ENCODE results near the gene ZNF236. TPM values are rescaled to one million over a fixed set of nuclear protein-coding genes. Genes with fewer than 3 reads are reported as not detected.

The ZNF236 gene
- total and polyA plus RNA-seq, 2 of the 13 experiments (the other 11 are each of a cell fraction or from before 2014, with no cell fraction given), result 3.0 to 7.2 TPM

DNA sequence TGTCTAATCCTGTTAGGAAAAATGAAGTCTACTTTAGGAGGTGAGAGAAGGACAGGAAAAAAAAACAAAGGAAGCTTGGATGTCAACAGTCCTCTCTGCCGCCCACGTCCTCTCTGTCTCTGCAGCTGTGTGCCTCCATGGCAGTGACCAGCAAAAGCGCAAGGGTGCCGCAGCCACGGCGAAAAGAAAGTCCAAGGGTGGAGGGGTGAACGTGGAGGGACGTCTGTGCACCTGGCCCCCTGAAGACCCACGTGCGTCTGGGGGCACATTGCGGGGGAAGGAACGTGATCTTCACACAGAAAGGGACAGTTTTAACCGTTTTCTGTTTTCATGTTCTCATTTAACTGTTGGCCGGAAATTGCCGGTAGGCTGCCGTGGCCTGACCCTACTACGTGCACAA, 157.5 kb downstream of the ZNF236 start:
- 96% methylated on average over 17 of the region's 17 CpGs for WGBS (ENCODE audit: low lambda C conversion rate)
- no peaks in the 10 kb centered on the region for H3K36me3 ChIP-seq (replicated peaks in 1 of 2; ENCODE audit: control insufficient read depth in 1 of 2, insufficient read depth in 2 of 2, low read length in 2 of 2)
- no peak overlapping the region for H3K4me3 ChIP-seq (replicated peaks in 1 of 3; ENCODE audit: insufficient read depth in 1 of 3, low read depth in 2 of 3, low read length in 3 of 3)
- H3K9me3 ChIP-seq (ENCODE audit: low read length), result no peaks in the 10 kb centered on the region
- no peaks in the 10 kb centered on the region for H3K27me3 ChIP-seq (ENCODE audit: control insufficient read depth in 1 of 2, insufficient read depth in 2 of 2, low read length in 2 of 2)
- no TSS peak for BruUV-seq (replicated peaks)
- no peak overlapping the region for H3K27ac ChIP-seq (ENCODE audit: extremely low read length, insufficient read depth, low read length)
- intact Hi-C loops (cut with micrococcal nuclease; ENCODE audit: unreplicated experiment), result no loop called here
- POLR2A ChIA-PET, result no interaction called here
- TF ChIP-seq SOX6 (IDR thresholded peaks at IDR 0.05), result no peak
- no peak for TF ChIP-seq SOX6 (CRISPR knock-in tag; IDR thresholded peaks at IDR 0.05)
- no peak for TF ChIP-seq TARDBP (CRISPR knock-in tag; IDR thresholded peaks at IDR 0.05)
- no peak for TF ChIP-seq SP5 (CRISPR knock-in tag; IDR thresholded peaks at IDR 0.05; ENCODE audit: borderline replicate concordance, low read depth)
- TF ChIP-seq RXRB (CRISPR knock-in tag; IDR thresholded peaks at IDR 0.05; ENCODE audit: borderline replicate concordance), result no peak
- TF ChIP-seq, protein P1, sequence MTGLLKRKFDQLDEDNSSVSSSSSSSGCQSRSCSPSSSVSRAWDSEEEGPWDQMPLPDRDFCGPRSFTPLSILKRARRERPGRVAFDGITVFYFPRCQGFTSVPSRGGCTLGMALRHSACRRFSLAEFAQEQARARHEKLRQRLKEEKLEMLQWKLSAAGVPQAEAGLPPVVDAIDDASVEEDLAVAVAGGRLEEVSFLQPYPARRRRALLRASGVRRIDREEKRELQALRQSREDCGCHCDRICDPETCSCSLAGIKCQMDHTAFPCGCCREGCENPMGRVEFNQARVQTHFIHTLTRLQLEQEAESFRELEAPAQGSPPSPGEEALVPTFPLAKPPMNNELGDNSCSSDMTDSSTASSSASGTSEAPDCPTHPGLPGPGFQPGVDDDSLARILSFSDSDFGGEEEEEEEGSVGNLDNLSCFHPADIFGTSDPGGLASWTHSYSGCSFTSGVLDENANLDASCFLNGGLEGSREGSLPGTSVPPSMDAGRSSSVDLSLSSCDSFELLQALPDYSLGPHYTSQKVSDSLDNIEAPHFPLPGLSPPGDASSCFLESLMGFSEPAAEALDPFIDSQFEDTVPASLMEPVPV (CRISPR knock-in tag; IDR thresholded peaks at IDR 0.05), result no peak
- no peak for TF ChIP-seq ZNF101 (CRISPR knock-in tag; IDR thresholded peaks at IDR 0.05; ENCODE audit: borderline replicate concordance, low read depth)
- TF ChIP-seq ZNF850 (CRISPR knock-in tag; conservative IDR thresholded peaks at IDR 0.05), result no peak
- no peak for TF ChIP-seq PTBP1 (IDR thresholded peaks at IDR 0.05; ENCODE audit: low read depth, low read length, poor library complexity, severe bottlenecking)
- no peak for TF ChIP-seq ZNF3 (CRISPR knock-in tag; IDR thresholded peaks at IDR 0.05)
- TF ChIP-seq GPN1 (CRISPR knock-in tag; IDR thresholded peaks at IDR 0.05; ENCODE audit: borderline replicate concordance), result no peak
- no peak for TF ChIP-seq PAF1 (CRISPR knock-in tag; IDR thresholded peaks at IDR 0.05)
- no peak for TF ChIP-seq NR0B2 (CRISPR knock-in tag; IDR thresholded peaks at IDR 0.05)
- TF ChIP-seq ZFP62 (CRISPR knock-in tag; IDR thresholded peaks at IDR 0.05), result no peak
- TF ChIP-seq ZSCAN21 (CRISPR knock-in tag; IDR thresholded peaks at IDR 0.05; ENCODE audit: borderline replicate concordance), result no peak
- TF ChIP-seq, protein P2, sequence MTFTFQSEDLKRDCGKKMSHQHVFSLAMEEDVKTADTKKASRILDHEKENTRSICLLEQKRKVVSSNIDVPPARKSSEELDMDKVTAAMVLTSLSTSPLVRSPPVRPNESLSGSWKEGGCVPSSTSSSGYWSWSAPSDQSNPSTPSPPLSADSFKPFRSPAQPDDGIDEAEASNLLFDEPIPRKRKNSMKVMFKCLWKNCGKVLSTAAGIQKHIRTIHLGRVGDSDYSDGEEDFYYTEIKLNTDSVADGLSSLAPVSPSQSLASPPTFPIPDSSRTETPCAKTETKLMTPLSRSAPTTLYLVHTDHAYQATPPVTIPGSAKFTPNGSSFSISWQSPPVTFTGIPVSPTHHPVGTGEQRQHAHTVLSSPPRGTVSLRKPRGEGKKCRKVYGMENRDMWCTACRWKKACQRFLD (CRISPR knock-in tag; IDR thresholded peaks at IDR 0.05; ENCODE audit: borderline replicate concordance), result no peak
- TF ChIP-seq MBD4 (IDR thresholded peaks at IDR 0.05; ENCODE audit: borderline replicate concordance, low read length), result no peak
- TF ChIP-seq NFE2L1 (CRISPR knock-in tag; IDR thresholded peaks at IDR 0.05; ENCODE audit: borderline replicate concordance), result no peak
- FAIRE-seq (no peak), ATAC-seq (no peak), DNase-seq (ENCODE audit: low spot score) (no peak)
- H3K79me2 ChIP-seq (ENCODE audit: insufficient read depth, low read length), result no peaks in the 10 kb centered on the region
- H3K4me1 ChIP-seq (ENCODE audit: insufficient read depth, low read length), result peaks cover 30% of the 10 kb centered on the region
- CTCF ChIA-PET (ENCODE audit: low intra/inter-chr PET ratio, low total read pairs), result no interaction called here
- no peaks in the 10 kb centered on the region for H4K20me1 ChIP-seq (ENCODE audit: insufficient read depth, low read length)
- in situ Hi-C loops (cut with HindIII; ENCODE audit: extremely low pct_ligation_motif_present, low pct_unique_long_range_greater_than_20kb), result loop anchor here (10.0 kb wide), 1 partner anchor 175 kb away; no protein-coding TSS in a partner anchor
- H3K9ac ChIP-seq (ENCODE audit: insufficient read depth, low read depth, low read length), result no peak overlapping the region
- no peak overlapping the region for H3K4me2 ChIP-seq (ENCODE audit: low read depth, low read length)
- H2AFZ ChIP-seq (ENCODE audit: low read length), result no peak overlapping the region
